Thyroid gland (tissue), 4 donors: ENCODE results near the gene DCX. TPM values are rescaled to one million over a fixed set of nuclear protein-coding genes. Genes with fewer than 3 reads are reported as not detected.
"Not testable (repeated sequence)": the region's sequence is repeated elsewhere in the genome, so short reads cannot be mapped to it uniquely, and the experiment has no call there.

Experiments
- DNase-seq, 2 donors: peaks; one replicate each; pipeline ENCODE4 v3.0.0-alpha.2; 2019
- H3K27ac ChIP-seq, 3 donors: fragments of 200-600 bp; sonication (generic); 1 replicate in 2 of 3; 2 replicates in 1 of 3; pipeline ENCODE4 v1.5.1; 2016 to 2019; ENCODE audit warnings: mild to moderate bottlenecking in 1 of 3, moderate library complexity in 1 of 3
- H3K27me3 ChIP-seq: fragments of 200-600 bp; sonication (generic); one replicate; pipeline ENCODE4 v1.5.1; 2019
- H3K36me3 ChIP-seq, 2 donors: fragments of 200-600 bp; sonication (generic); one replicate each; pipeline ENCODE4 v1.5.1; 2016 to 2019
- H3K4me1 ChIP-seq, 2 donors: fragments of 200-600 bp; sonication (generic); one replicate each; pipeline ENCODE4 v1.5.1; 2017 to 2019
- H3K4me3 ChIP-seq, 3 donors: fragments of 200-600 bp; sonication (generic); replicated peaks in 1 of 3; 1 replicate in 2 of 3; 2 replicates in 1 of 3; pipeline ENCODE4 v1.5.1; 2016; ENCODE audit warnings: mild to moderate bottlenecking in 1 of 3
- H3K9me3 ChIP-seq: fragments of 200-600 bp; sonication (generic); one replicate; pipeline ENCODE4 v1.5.1; 2017
- CTCF ChIP-seq, 6 experiments: fragments of 200-600 bp in 3 of 6; fragments of 450-650 bp in 3 of 6; sonication (generic) in 3 of 6; IDR thresholded peaks; one replicate each; pipeline ENCODE4 v1.5.1; 2016 to 2019; ENCODE audit warnings: antibody characterized with exemption in 6 of 6, mild to moderate bottlenecking in 2 of 6, inconsistent platforms in 1 of 6, moderate library complexity in 1 of 6
- POLR2A ChIP-seq, 2 donors: fragments of 450-650 bp; IDR thresholded peaks; one replicate each; pipeline ENCODE4 v1.6.1; 2017; ENCODE audit warnings: antibody characterized with exemption in 2 of 2, mild to moderate bottlenecking in 2 of 2, moderate library complexity in 1 of 2
- WGBS, 2 donors: methylation state at CpG; one replicate each; pipeline ENCODE4 v1.1.5; 2017; 5-methylcytosine and 5-hydroxymethylcytosine counted together
- intact Hi-C: fragments of 100-400 bp; cut with DNase I; formaldehyde crosslinking; loops from one replicate; pipeline ENCODE4 v1.15.1; 2023
- total RNA-seq, 4 donors: library from RNA; depleted of rRNA; stranded (reverse); fragments of >200 nt; gene quantifications; one replicate each; pipeline ENCODE4 v1.2.3, GENCODE V29; 2016

Gene DCX
- total RNA-seq, 4 donors from 2014 or later: not detected

- WGBS, 2 donors: 65 to 82% methylated on average over 1 of the region's 1 CpG
- H3K4me3 ChIP-seq: no peak overlapping the region
- H3K4me1 ChIP-seq: no peaks in the 10 kb centered on the region
- peak in 1 of 2 donors; percentile 1 for DNase-seq
- no peaks in the 10 kb centered on the region for H3K36me3 ChIP-seq
- intact Hi-C loops: no loop called here
- no peaks in the 10 kb centered on the region for H3K27me3 ChIP-seq
- TF ChIP-seq POLR2A (IDR thresholded peaks at IDR 0.05) (no peak), CTCF (IDR thresholded peaks at IDR 0.05) (no peak)
- H3K27ac ChIP-seq: no peak overlapping the region
- no peaks in the 10 kb centered on the region for H3K9me3 ChIP-seq
Measured at GRCh38 chrX:111352424-111352823, 59.6 kb downstream of the DCX start.

- H3K27me3 ChIP-seq: no peaks in the 10 kb centered on the region
- H3K36me3 ChIP-seq: no peaks in the 10 kb centered on the region
- intact Hi-C loops: no loop called here
- no peak for DNase-seq
- no peak overlapping the region for H3K4me3 ChIP-seq
- H3K9me3 ChIP-seq: no peaks in the 10 kb centered on the region
- H3K27ac ChIP-seq: no peak overlapping the region
- TF ChIP-seq POLR2A (IDR thresholded peaks at IDR 0.05) (no peak), CTCF (IDR thresholded peaks at IDR 0.05) (no peak)
- no peaks in the 10 kb centered on the region for H3K4me1 ChIP-seq
Measured at GRCh38 chrX:111349934-111350333, 62.1 kb downstream of the DCX start.

- Histone ChIP-seq H3K27ac (no peak overlapping the region), H3K9me3 (no peaks in the 10 kb centered on the region), H3K36me3 (no peaks in the 10 kb centered on the region), H3K4me1 (no peaks in the 10 kb centered on the region), H3K27me3 (no peaks in the 10 kb centered on the region), H3K4me3 (no peak overlapping the region)
- TF ChIP-seq POLR2A (IDR thresholded peaks at IDR 0.05): no peak
- 35 to 38% methylated on average over 3 of the region's 3 CpGs for WGBS, 2 donors
- DNase-seq: no peak
- intact Hi-C loops: no loop called here
Measured at GRCh38 chrX:111349101-111349500, 62.9 kb downstream of the DCX start.

- WGBS, 2 donors: 47 to 73% methylated on average over 2 of the region's 2 CpGs
- no peak overlapping the region for H3K4me3 ChIP-seq
- DNase-seq: no peak
Measured at GRCh38 chrX:111348429-111348828, 63.6 kb downstream of the DCX start.

GRCh38 chrX:111346150-111346549 is 65.8 kb downstream of the DCX start:
- H3K36me3 ChIP-seq, intact Hi-C loops, DNase-seq, H3K4me3 ChIP-seq, H3K27me3 ChIP-seq, H3K9me3 ChIP-seq, H3K4me1 ChIP-seq, H3K27ac ChIP-seq: not testable (repeated sequence)

More at GRCh38 chrX:111348429-111348828, 63.6 kb downstream of the DCX start:
- no peaks in the 10 kb centered on the region for H3K27me3 ChIP-seq
- H3K27ac ChIP-seq: no peak overlapping the region
- no peaks in the 10 kb centered on the region for H3K36me3 ChIP-seq
- H3K9me3 ChIP-seq: no peaks in the 10 kb centered on the region
- TF ChIP-seq POLR2A (IDR thresholded peaks at IDR 0.05) (no peak), CTCF (IDR thresholded peaks at IDR 0.05) (no peak)
- intact Hi-C loops: no loop called here
- no peaks in the 10 kb centered on the region for H3K4me1 ChIP-seq

GRCh38 chrX:111340054-111340453 is 71.9 kb downstream of the DCX start:
- no peaks in the 10 kb centered on the region for H3K9me3 ChIP-seq
- no peaks in the 10 kb centered on the region for H3K4me1 ChIP-seq
- 70 to 86% methylated on average over 1 of the region's 2 CpGs for WGBS, 2 donors
- no peak for DNase-seq
- intact Hi-C loops: no loop called here
- no peak overlapping the region for H3K27ac ChIP-seq
- TF ChIP-seq POLR2A (IDR thresholded peaks at IDR 0.05) (no peak), CTCF (IDR thresholded peaks at IDR 0.05) (no peak)
- no peaks in the 10 kb centered on the region for H3K36me3 ChIP-seq
- no peak overlapping the region for H3K4me3 ChIP-seq
- no peaks in the 10 kb centered on the region for H3K27me3 ChIP-seq
